Right lobe of liver (tissue), 6 donors: ENCODE results near the gene ZNF460. TPM values are rescaled to one million over a fixed set of nuclear protein-coding genes. Genes with fewer than 3 reads are reported as not detected.

ENCODE experiments used
- ATAC-seq, 4 donors: fragments of 200-7000 bp; cut with Tn5 transposase; one replicate each; pipeline ENCODE4 v1.9.1; 2020; ENCODE audit warnings: mild to moderate bottlenecking in 4 of 4, moderate library complexity in 4 of 4
- DNase-seq, 3 donors: peaks; one replicate each; pipeline ENCODE4 v3.0.0-alpha.2; 2020
- H3K27ac ChIP-seq, 3 donors: fragments of 200-600 bp; one replicate each; pipeline ENCODE4 v1.8.0; 2022
- H3K27me3 ChIP-seq, 2 donors: fragments of 200-600 bp; one replicate each; pipeline ENCODE4 v1.8.0; 2022
- H3K36me3 ChIP-seq, 4 donors: fragments of 200-600 bp; sonication (generic) in 1 of 4; one replicate each; pipeline versions ENCODE4 v1.5.1 to v1.8.0; 2017 to 2022; ENCODE audit warnings: control low read depth in 1 of 4
- H3K4me1 ChIP-seq, 4 donors: fragments of 200-600 bp; sonication (generic) in 1 of 4; one replicate each; pipeline versions ENCODE4 v1.5.1 to v1.8.0; 2017 to 2022; ENCODE audit warnings: control low read depth in 1 of 4
- H3K4me3 ChIP-seq, 3 donors: fragments of 200-600 bp; one replicate each; pipeline ENCODE4 v1.8.0; 2022
- H3K9me3 ChIP-seq, 4 donors: fragments of 200-600 bp; sonication (generic) in 1 of 4; one replicate each; pipeline versions ENCODE4 v1.5.1 to v1.8.0; 2017 to 2022; ENCODE audit warnings: control low read depth in 1 of 4
- POLR2A ChIP-seq: fragments of 450-650 bp; IDR thresholded peaks from one replicate; pipeline ENCODE4 v1.6.1; 2017; ENCODE audit warnings: antibody characterized with exemption, mild to moderate bottlenecking
- WGBS: methylation state at CpG from one replicate; pipeline ENCODE4 v1.1.6; 2018; ENCODE audit warnings: low coverage, low lambda C conversion rate; ENCODE audit not compliant: insufficient coverage; ENCODE audit errors: missing lambda C conversion rate; 5-methylcytosine and 5-hydroxymethylcytosine counted together
- intact Hi-C, 2 donors: fragments of 100-400 bp; cut with DNase I; formaldehyde crosslinking; loops; one replicate each; pipeline versions ENCODE4 v1.11.2 to v1.14.1; 2022
- total RNA-seq, 6 experiments: library from RNA; depleted of rRNA in 2 of 6; stranded (reverse); fragments of >200 nt in 2 of 6; fragmentation: NEBNext Ultra II Directional in 3 of 6; extraction: Animal tissue kit (Norgen Biotek cat#: 25700) in 3 of 6; gene quantifications; one replicate each; pipeline versions ENCODE4 v1.1.0 to v1.2.4, GENCODE V29; 2016 to 2023
- TF ChIP-seq, protein P1 (sequence below), 4 donors: fragments of 200-600 bp in 3 of 4; fragments of 450-650 bp in 1 of 4; IDR thresholded peaks; one replicate each; pipeline versions ENCODE4 v1.5.1 to v1.8.0; 2016 to 2022; ENCODE audit warnings: antibody characterized with exemption in 4 of 4, mild to moderate bottlenecking in 2 of 4
- donor health status: DM: no; HTN: yes; CAD: no.
- donor health status: DM: no; HTN: no; CAD: no.
- donor health status: DM: no; HTN: no; CAD: no.
- donor health status: DM: no; HTN: yes; CAD: no.
- donor health status: DM: no; HTN: yes; CAD: no.

The ZNF460 gene
- total RNA-seq, 6 experiments from 2014 or later, result 15.7 to 24.2 (median 21.8) TPM

- peaks cover 0 to 56% (median 32%) of the 10 kb centered on the region in 4 donors for H3K36me3 ChIP-seq
- TF ChIP-seq POLR2A, result no peak
- TF ChIP-seq, protein P1, sequence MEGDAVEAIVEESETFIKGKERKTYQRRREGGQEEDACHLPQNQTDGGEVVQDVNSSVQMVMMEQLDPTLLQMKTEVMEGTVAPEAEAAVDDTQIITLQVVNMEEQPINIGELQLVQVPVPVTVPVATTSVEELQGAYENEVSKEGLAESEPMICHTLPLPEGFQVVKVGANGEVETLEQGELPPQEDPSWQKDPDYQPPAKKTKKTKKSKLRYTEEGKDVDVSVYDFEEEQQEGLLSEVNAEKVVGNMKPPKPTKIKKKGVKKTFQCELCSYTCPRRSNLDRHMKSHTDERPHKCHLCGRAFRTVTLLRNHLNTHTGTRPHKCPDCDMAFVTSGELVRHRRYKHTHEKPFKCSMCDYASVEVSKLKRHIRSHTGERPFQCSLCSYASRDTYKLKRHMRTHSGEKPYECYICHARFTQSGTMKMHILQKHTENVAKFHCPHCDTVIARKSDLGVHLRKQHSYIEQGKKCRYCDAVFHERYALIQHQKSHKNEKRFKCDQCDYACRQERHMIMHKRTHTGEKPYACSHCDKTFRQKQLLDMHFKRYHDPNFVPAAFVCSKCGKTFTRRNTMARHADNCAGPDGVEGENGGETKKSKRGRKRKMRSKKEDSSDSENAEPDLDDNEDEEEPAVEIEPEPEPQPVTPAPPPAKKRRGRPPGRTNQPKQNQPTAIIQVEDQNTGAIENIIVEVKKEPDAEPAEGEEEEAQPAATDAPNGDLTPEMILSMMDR (IDR thresholded peaks at IDR 0.05), result no peak
- no peak overlapping the region for H3K27ac ChIP-seq
- no peak for DNase-seq
- intact Hi-C loops, result no loop called here
- no peak for ATAC-seq
- H3K4me1 ChIP-seq, result no peaks in the 10 kb centered on the region
- peaks cover 0 to 10% (median 0%) of the 10 kb centered on the region in 4 donors for H3K9me3 ChIP-seq
- H3K4me3 ChIP-seq, result no peak overlapping the region
- WGBS, result 94% methylated on average over 5 of the region's 8 CpGs
- H3K27me3 ChIP-seq, result no peaks in the 10 kb centered on the region
Observed at GRCh38 chr19:57327993-57328392, 47.7 kb downstream of the ZNF460 start.

DNA sequence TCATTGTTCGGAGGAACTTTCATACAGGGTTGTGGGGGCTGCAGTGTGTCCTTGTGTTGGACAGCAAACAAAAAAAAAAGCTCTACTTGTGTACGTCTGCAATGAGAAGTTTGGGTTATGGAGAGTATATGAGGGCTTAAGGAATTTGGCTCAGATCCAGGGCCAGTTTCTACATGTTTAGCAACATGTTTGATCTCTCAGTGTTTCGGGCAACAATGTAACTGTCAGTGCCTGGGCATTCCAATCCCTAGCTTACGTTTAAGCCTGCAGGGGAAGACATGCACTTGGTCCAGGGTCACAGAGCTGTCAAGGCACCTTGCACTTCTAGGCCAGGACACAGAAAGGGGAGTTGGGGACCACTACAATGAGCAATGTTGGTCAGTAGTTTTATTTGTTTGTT, 53.9 kb downstream of the ZNF460 start:
- no peak for DNase-seq
- Histone ChIP-seq H3K27me3 (no peaks in the 10 kb centered on the region), H3K27ac (no peak overlapping the region), H3K9me3 (peaks cover 0 to 6% (median 0%) of the 10 kb centered on the region in 4 donors), H3K36me3 (no peaks in the 10 kb centered on the region), H3K4me1 (no peaks in the 10 kb centered on the region), H3K4me3 (no peak overlapping the region)
- TF ChIP-seq POLR2A, result no peak
- WGBS, result 84% methylated on average over 4 of the region's 4 CpGs
- ATAC-seq, result no peak
- intact Hi-C loops, result no loop called here

DNA sequence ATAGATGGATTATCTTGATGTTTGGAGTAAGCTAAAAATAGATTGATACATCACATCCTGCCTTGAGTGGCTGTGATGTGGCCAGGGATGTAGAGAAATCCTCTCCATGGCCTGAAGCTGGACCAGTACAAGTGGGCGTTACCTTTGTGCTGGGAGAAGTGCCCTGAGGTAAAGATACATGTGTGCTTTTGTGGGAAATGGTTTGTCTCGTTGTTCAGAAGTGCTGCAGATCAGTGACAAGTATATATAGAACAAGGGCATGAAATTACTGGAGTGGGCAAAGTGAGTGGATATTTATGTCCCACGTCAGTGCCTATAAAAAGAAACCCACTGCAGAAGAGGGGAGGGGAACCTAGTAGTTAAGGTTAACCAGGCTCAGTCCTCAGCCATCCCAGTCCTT, 58.6 kb downstream of the ZNF460 start:
- no peak for DNase-seq
- no peak overlapping the region for H3K4me3 ChIP-seq

GRCh38 chr19:57342582-57342981, 62.3 kb downstream of the ZNF460 start:
- no peaks in the 10 kb centered on the region for H3K9me3 ChIP-seq
- intact Hi-C loops, result no loop called here
- TF ChIP-seq, protein P1 (IDR thresholded peaks at IDR 0.05), result no peak
- no peak for TF ChIP-seq POLR2A
- no peaks in the 10 kb centered on the region for H3K36me3 ChIP-seq
- H3K4me3 ChIP-seq, result no peak overlapping the region
- no peaks in the 10 kb centered on the region for H3K4me1 ChIP-seq
- ATAC-seq, result no peak
- H3K27me3 ChIP-seq, result no peaks in the 10 kb centered on the region
- WGBS, result 52% methylated on average over 6 of the region's 6 CpGs
- H3K27ac ChIP-seq, result no peak overlapping the region
- DNase-seq, result no peak

More for the DNA sequence above, 58.6 kb downstream of the ZNF460 start:
- 57% methylated on average over 3 of the region's 3 CpGs for WGBS
- no peak for TF ChIP-seq POLR2A
- TF ChIP-seq, protein P1 (IDR thresholded peaks at IDR 0.05), result no peak
- Histone ChIP-seq H3K4me1 (no peaks in the 10 kb centered on the region), H3K9me3 (no peaks in the 10 kb centered on the region), H3K27ac (no peak overlapping the region), H3K27me3 (no peaks in the 10 kb centered on the region), H3K36me3 (no peaks in the 10 kb centered on the region)
- ATAC-seq, result no peak
- intact Hi-C loops, result no loop called here

Other genes with a start within 250 kb of the ZNF460 start
- gene USP29, start 160.5 kb upstream of the ZNF460 start, total RNA-seq, result not detected
- not detected for gene ZIM3, start 135.3 kb upstream of the ZNF460 start, total RNA-seq
- not detected for gene DUXA, start 113.0 kb upstream of the ZNF460 start, total RNA-seq
- gene ZNF264, start 89.0 kb upstream of the ZNF460 start, total RNA-seq, result 10 to 100 TPM in 5 of 6 experiments, 1 to 10 TPM in 1; 9.9 to 14.4 (median 12.1) TPM
- 1 to 10 TPM in 1 of 6 experiments, under 1 TPM in 3, not detected in 2; 0.53 to 1.1 (median 0.77) TPM for gene AURKC, start 49.5 kb upstream of the ZNF460 start, total RNA-seq
- gene ZNF805, start 39.9 kb upstream of the ZNF460 start, total RNA-seq, result 1 to 10 TPM; 3.9 to 6.3 (median 5.5) TPM
- gene ZNF543, start 40.0 kb downstream of the ZNF460 start, total RNA-seq, result 1 to 10 TPM; 1.9 to 2.7 (median 2.4) TPM
- 1 to 10 TPM; 1.5 to 2.8 (median 2.1) TPM for gene ZNF304, start 70.8 kb downstream of the ZNF460 start, total RNA-seq
- 10 to 100 TPM in 1 of 6 experiments, 1 to 10 TPM in 5; 1.1 to 10.8 (median 3.1) TPM for gene TRAPPC2B, start 83.1 kb downstream of the ZNF460 start, total RNA-seq
- 1 to 10 TPM in 2 of 6 experiments, under 1 TPM in 4; 0.31 to 1.6 (median 0.93) TPM for gene ZNF547, start 83.1 kb downstream of the ZNF460 start, total RNA-seq
- 1 to 10 TPM; 2.3 to 7.0 (median 4.8) TPM for gene ZNF548, start 109.4 kb downstream of the ZNF460 start, total RNA-seq
- 1 to 10 TPM; 1.8 to 4.6 (median 3.4) TPM for gene ZNF17, start 130.7 kb downstream of the ZNF460 start, total RNA-seq
- 1 to 10 TPM; 2.2 to 6.0 (median 3.8) TPM for gene ZNF749, start 154.8 kb downstream of the ZNF460 start, total RNA-seq
- under 1 TPM; 0.11 to 0.48 (median 0.19) TPM for gene VN1R1, start 176.7 kb downstream of the ZNF460 start, total RNA-seq
- 1 to 10 TPM; 1.7 to 4.8 (median 2.6) TPM for gene ZNF772, start 197.1 kb downstream of the ZNF460 start, total RNA-seq
- 1 to 10 TPM; 2.4 to 4.7 (median 3.4) TPM for gene ZNF419, start 207.3 kb downstream of the ZNF460 start, total RNA-seq
- gene ZNF773, start 219.5 kb downstream of the ZNF460 start, total RNA-seq, result 1 to 10 TPM; 1.3 to 4.1 (median 2.2) TPM
- 1 to 10 TPM in 2 of 6 experiments, under 1 TPM in 4; 0.61 to 1.8 (median 0.90) TPM for gene ZNF549, start 246.9 kb downstream of the ZNF460 start, total RNA-seq